Measurements from ENCODE around the gene LONRF2.
A peak's percentile ranks its signal among the peaks of the same experiment; 100 is the strongest.
"Not testable (repeated sequence)": the region's sequence is repeated elsewhere in the genome, so short reads cannot be mapped to it uniquely, and the experiment has no call there.

LONRF2 gene

GRCh38 chr2:100321866-100322820 is at the start of gene LONRF2:
TSS of gene LONRF2 (minus strand) at chr2:100322501. CDS start at chr2:100322093, 408 bp downstream.
- H3K27ac Mint-ChIP-seq, result no peak within 1 kb of the TSS
- H3K27me3 Mint-ChIP-seq, result peaks cover 40% of the 10 kb centered on the region
- H3K36me3 Mint-ChIP-seq, result no peaks in the 10 kb centered on the region
- H3K4me3 Mint-ChIP-seq, result peak within 1 kb of the TSS; percentile 71
- H3K4me1 Mint-ChIP-seq (ENCODE audit: low read depth), result peaks cover 5% of the 10 kb centered on the region
- H3K9me3 Mint-ChIP-seq (ENCODE audit: low read depth), result peaks cover 8% of the 10 kb centered on the region

DNA sequence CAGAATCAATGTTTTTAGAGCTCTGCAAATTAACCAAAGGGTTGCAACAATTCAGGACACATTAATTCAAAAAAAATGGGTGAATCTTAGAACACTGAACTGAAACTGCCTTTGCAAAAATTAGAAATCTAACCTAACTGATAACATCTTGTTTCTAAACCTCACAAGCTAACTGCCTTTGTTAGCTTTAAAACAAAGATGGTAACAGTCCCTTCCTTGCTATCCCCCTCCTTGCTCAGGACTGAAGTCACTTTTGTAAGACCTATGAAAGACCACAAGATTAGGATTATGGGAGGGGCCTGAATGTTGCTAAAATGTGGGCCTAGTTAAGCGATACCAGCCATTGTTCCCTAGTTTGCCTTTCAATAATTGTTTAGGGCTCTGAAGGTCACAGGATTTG is 44.9 kb upstream of the LONRF2 start:
- H3K4me1 Mint-ChIP-seq (ENCODE audit: low read depth), result no peaks in the 10 kb centered on the region
- peaks cover 7% of the 10 kb centered on the region for H3K36me3 Mint-ChIP-seq
- H3K4me3 Mint-ChIP-seq, result no peak overlapping the region
- peaks cover 33% of the 10 kb centered on the region for H3K9me3 Mint-ChIP-seq (ENCODE audit: low read depth)
- peaks cover 11% of the 10 kb centered on the region for H3K27me3 Mint-ChIP-seq
- H3K27ac Mint-ChIP-seq, result no peak overlapping the region

DNA sequence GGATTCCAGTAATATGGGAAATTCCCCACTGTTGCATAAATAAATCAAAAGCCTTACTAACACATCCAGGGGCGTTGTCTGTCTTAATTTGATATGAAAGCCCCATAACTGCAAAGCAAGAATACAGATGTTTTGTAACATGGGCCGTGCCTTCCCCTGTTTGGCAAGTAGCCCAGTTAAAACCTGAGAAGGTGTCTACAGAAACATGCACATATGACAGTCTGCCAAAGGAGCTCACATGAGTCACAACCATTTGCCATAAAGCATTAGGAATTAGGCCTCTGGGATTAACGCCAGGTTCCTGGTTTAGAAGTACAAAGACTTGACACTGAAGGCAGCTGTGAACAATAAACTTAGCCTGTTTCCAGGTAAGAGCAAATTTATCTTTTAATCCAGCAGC is 43.1 kb upstream of the LONRF2 start:
- Mint-ChIP-seq H3K27me3 (peaks cover 9% of the 10 kb centered on the region), H3K4me3 (no peak overlapping the region), H3K27ac (no peak overlapping the region), H3K4me1 (ENCODE audit: low read depth) (no peaks in the 10 kb centered on the region), H3K36me3 (peaks cover 7% of the 10 kb centered on the region), H3K9me3 (ENCODE audit: low read depth) (peaks cover 28% of the 10 kb centered on the region)

DNA sequence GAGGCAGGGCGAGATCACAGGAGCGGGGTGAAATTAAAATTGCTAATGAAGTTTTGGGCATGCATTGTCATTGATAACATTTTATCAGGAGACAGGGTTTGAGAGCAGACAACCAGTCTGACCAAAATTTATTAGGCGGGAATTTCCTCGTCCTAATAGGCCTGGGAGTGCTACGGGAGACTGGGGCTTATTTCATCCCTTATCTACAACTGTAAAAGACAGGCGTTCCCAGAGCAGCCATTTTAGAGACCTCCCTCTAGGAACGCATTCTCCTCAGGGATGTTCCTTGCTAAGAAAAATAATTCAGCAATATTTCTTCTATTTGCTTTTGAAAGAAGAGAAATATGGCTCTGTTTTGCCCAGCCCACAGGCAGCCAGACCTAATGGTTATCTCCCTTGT is 40.0 kb upstream of the LONRF2 start:
- H3K4me3 Mint-ChIP-seq; H3K27ac Mint-ChIP-seq; H3K36me3 Mint-ChIP-seq; H3K27me3 Mint-ChIP-seq; H3K9me3 Mint-ChIP-seq (ENCODE audit: low read depth); H3K4me1 Mint-ChIP-seq (ENCODE audit: low read depth): not testable (repeated sequence)

DNA sequence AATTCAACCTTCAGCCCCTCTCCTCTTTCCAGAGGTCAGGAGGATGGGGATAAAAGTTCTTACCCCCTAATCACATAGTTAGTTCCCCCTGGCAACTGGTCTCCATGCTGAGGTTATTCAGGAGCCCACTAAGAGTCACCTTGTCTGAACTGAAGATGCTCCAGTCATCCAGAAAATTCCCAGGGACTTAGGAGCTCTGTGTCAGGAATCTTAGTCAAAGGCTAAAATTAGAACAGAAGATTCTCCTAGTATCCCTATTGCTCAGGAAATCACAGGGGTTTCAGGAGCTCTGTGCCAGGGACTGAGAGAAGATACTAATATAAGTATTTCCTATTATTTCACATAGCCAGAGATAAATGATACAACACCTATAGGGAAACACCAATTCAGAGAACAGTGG is 37.3 kb upstream of the LONRF2 start:
- no peak overlapping the region for H3K27ac Mint-ChIP-seq
- no peaks in the 10 kb centered on the region for H3K4me1 Mint-ChIP-seq (ENCODE audit: low read depth)
- H3K27me3 Mint-ChIP-seq, result peaks cover 12% of the 10 kb centered on the region
- peaks cover 10% of the 10 kb centered on the region for H3K9me3 Mint-ChIP-seq (ENCODE audit: low read depth)
- H3K4me3 Mint-ChIP-seq, result no peak overlapping the region
- peaks cover 5% of the 10 kb centered on the region for H3K36me3 Mint-ChIP-seq

DNA sequence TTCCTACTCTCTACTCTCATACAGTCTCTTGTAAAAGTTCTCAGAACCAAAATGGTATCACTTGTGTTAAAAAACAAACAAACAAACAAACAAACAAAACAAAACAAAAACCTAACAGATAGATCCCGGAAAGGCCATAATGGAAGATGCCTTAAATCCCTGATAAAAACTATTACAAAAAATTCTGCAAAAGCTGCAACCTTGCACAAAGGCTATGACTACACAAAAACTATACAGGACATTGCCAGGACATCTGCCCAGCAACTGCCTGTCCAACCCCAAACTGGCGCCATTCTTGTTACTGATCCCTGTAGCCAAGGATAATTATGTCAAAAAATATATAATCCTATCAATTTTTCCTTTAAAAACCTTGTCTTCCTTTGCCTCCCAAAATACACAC is 36.3 kb upstream of the LONRF2 start:
- no peaks in the 10 kb centered on the region for H3K4me1 Mint-ChIP-seq (ENCODE audit: low read depth)
- no peak overlapping the region for H3K27ac Mint-ChIP-seq
- peaks cover 3% of the 10 kb centered on the region for H3K36me3 Mint-ChIP-seq
- H3K4me3 Mint-ChIP-seq, result no peak overlapping the region
- peaks cover 10% of the 10 kb centered on the region for H3K9me3 Mint-ChIP-seq (ENCODE audit: low read depth)
- peaks cover 15% of the 10 kb centered on the region for H3K27me3 Mint-ChIP-seq

GRCh38 chr2:100352521-100352920 is 30.2 kb upstream of the LONRF2 start:
- Mint-ChIP-seq H3K4me1 (ENCODE audit: low read depth) (no peaks in the 10 kb centered on the region), H3K4me3 (no peak overlapping the region), H3K27ac (no peak overlapping the region), H3K27me3 (peaks cover 31% of the 10 kb centered on the region), H3K9me3 (ENCODE audit: low read depth) (no peaks in the 10 kb centered on the region), H3K36me3 (peaks cover 3% of the 10 kb centered on the region)

GRCh38 chr2:100350661-100351185 is 28.4 kb upstream of the LONRF2 start:
- H3K9me3 Mint-ChIP-seq (ENCODE audit: low read depth), result no peaks in the 10 kb centered on the region
- no peak overlapping the region for H3K27ac Mint-ChIP-seq
- H3K27me3 Mint-ChIP-seq, result peaks cover 27% of the 10 kb centered on the region
- no peak overlapping the region for H3K4me3 Mint-ChIP-seq
- H3K4me1 Mint-ChIP-seq (ENCODE audit: low read depth), result no peaks in the 10 kb centered on the region
- H3K36me3 Mint-ChIP-seq, result no peaks in the 10 kb centered on the region

GRCh38 chr2:100345144-100345543 is 22.8 kb upstream of the LONRF2 start:
- H3K27ac Mint-ChIP-seq; H3K36me3 Mint-ChIP-seq; H3K4me3 Mint-ChIP-seq; H3K4me1 Mint-ChIP-seq (ENCODE audit: low read depth); H3K9me3 Mint-ChIP-seq (ENCODE audit: low read depth): not testable (repeated sequence)
- peaks cover 14% of the 10 kb centered on the region for H3K27me3 Mint-ChIP-seq

DNA sequence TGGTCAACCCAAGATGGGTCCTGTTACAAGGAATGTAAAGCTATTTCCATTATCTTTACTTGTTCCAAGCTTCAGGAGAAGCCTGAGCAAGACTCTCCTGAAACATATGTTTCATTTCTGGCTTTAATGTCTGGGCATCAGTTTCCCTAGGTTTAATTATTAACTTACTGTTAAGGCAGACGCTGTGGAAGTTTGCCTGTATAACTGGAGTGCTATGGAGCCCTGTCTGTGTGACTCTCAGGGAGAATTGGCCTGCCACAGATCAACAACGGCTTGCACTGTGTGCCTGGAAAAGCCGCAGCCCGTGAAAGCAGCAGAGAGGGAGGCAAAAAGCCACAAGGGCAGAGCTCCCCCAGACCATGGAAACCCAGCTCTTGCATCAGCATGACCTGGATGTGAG is 22.1 kb upstream of the LONRF2 start:
- Mint-ChIP-seq H3K4me1 (ENCODE audit: low read depth) (no peaks in the 10 kb centered on the region), H3K27ac (no peak overlapping the region), H3K9me3 (ENCODE audit: low read depth) (no peaks in the 10 kb centered on the region), H3K36me3 (no peaks in the 10 kb centered on the region), H3K27me3 (peaks cover 11% of the 10 kb centered on the region), H3K4me3 (no peak overlapping the region)

DNA sequence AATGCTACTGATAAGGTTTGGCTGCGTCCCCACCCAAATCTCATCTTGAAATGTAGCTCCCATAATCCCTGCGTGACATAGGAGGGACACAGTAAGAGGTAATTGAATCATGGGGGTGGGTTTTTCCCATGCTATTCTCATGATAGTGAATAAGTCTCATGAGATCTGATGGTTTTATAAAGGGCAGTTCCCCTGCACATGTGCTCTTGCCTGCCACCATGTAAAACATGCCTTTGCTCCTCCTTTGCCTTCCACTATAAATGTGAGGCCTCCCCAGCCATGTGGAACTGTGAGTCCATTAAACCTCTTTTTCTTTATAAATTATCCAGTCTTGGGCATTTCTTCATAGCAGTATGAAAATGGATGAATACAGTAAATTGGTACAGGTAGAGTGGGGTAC is 20.2 kb upstream of the LONRF2 start:
- H3K27me3 Mint-ChIP-seq; H3K36me3 Mint-ChIP-seq; H3K9me3 Mint-ChIP-seq (ENCODE audit: low read depth): not testable (repeated sequence)

GRCh38 chr2:100339823-100340222 is 17.5 kb upstream of the LONRF2 start:
- Mint-ChIP-seq H3K27me3 (peaks cover 3% of the 10 kb centered on the region), H3K27ac (no peak overlapping the region), H3K9me3 (ENCODE audit: low read depth) (no peaks in the 10 kb centered on the region), H3K36me3 (no peaks in the 10 kb centered on the region), H3K4me1 (ENCODE audit: low read depth) (no peaks in the 10 kb centered on the region), H3K4me3 (no peak overlapping the region)

More for the DNA sequence above, 20.2 kb upstream of the LONRF2 start:
- H3K27ac Mint-ChIP-seq; H3K4me1 Mint-ChIP-seq (ENCODE audit: low read depth); H3K4me3 Mint-ChIP-seq: not testable (repeated sequence)

DNA sequence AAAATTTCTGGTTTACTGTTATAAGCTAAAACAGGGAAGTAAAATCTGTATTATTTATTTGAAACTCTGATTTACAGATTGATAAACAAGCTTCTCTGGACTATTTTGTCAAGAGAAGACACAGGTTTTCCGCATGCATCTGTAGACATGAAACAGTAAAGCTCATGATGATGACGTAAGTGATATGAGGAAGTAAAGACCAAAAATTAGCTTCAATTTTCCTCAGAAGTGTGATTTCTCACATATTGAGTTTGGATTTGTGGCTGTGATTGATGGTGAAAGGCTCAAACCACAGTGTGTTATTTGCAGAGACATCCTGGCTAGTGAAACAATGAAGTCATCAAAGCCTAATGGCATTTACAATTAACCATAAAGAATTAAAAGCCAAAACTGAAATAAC is 12.6 kb upstream of the LONRF2 start:
- Mint-ChIP-seq H3K9me3 (ENCODE audit: low read depth) (no peaks in the 10 kb centered on the region), H3K36me3 (no peaks in the 10 kb centered on the region), H3K4me3 (no peak overlapping the region), H3K27ac (no peak overlapping the region), H3K27me3 (peaks cover 7% of the 10 kb centered on the region), H3K4me1 (ENCODE audit: low read depth) (no peaks in the 10 kb centered on the region)

DNA sequence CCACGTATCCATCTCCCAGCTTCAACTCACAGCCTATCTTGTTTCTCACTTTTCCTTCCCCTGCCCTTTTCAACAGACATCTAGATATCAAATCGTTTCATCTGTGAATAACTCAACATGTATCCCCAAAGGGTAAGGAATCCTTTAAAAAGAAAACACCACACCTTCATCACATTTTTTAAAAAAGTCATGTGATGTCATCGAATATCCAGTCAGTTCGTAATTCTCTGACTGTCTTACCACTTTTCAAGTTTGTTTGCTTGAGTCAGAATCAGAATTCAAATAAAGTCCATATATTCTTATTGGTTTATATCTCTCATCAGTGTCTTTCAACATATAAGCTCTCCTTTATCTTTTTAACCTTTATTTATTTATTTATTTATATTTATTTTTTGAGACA is 5.4 kb upstream of the LONRF2 start:
- no peak overlapping the region for H3K27ac Mint-ChIP-seq
- H3K4me1 Mint-ChIP-seq (ENCODE audit: low read depth), result no peaks in the 10 kb centered on the region
- no peaks in the 10 kb centered on the region for H3K36me3 Mint-ChIP-seq
- H3K4me3 Mint-ChIP-seq, result no peak overlapping the region
- peaks cover 24% of the 10 kb centered on the region for H3K27me3 Mint-ChIP-seq
- H3K9me3 Mint-ChIP-seq (ENCODE audit: low read depth), result no peaks in the 10 kb centered on the region

- H3K27me3 Mint-ChIP-seq, result peaks cover 45% of the 10 kb centered on the region
- H3K4me1 Mint-ChIP-seq (ENCODE audit: low read depth), result peaks cover 5% of the 10 kb centered on the region
- H3K27ac Mint-ChIP-seq, result no peak overlapping the region
- peaks cover 11% of the 10 kb centered on the region for H3K9me3 Mint-ChIP-seq (ENCODE audit: low read depth)
- peaks cover 4% of the 10 kb centered on the region for H3K36me3 Mint-ChIP-seq
- H3K4me3 Mint-ChIP-seq, result peak overlapping the region; percentile 67
Observed at GRCh38 chr2:100321179-100321865, 979 bp downstream of the LONRF2 start.
